Muscle layer of colon (tissue), 2 donors: ENCODE measurements around the gene LAMB2.
A peak's percentile ranks its signal among the peaks of the same experiment; 100 is the strongest.

Experiments used
- H3K27ac ChIP-seq: one replicate; pipeline ENCODE4 v1.7.0; 2013; ENCODE audit warnings: low read depth, mild to moderate bottlenecking, low read length, moderate library complexity
- H3K27me3 ChIP-seq, 2 donors: one replicate each; pipeline ENCODE4 v1.7.0; 2013; ENCODE audit warnings: low read length in 2 of 2, mild to moderate bottlenecking in 2 of 2; ENCODE audit not compliant: insufficient read depth in 2 of 2, control insufficient read depth in 1 of 2
- H3K36me3 ChIP-seq: one replicate; pipeline ENCODE4 v1.7.0; 2013; ENCODE audit warnings: mild to moderate bottlenecking, low read length; ENCODE audit not compliant: insufficient read depth
- H3K4me1 ChIP-seq: one replicate; pipeline ENCODE4 v1.7.0; 2013; ENCODE audit warnings: mild to moderate bottlenecking, low read length; ENCODE audit not compliant: insufficient read depth
- H3K4me3 ChIP-seq, 2 donors: one replicate each; pipeline ENCODE4 v1.7.0; 2013; ENCODE audit warnings: low read length in 2 of 2, low read depth in 1 of 2, mild to moderate bottlenecking in 1 of 2, moderate library complexity in 1 of 2
- H3K9ac ChIP-seq: one replicate; pipeline ENCODE4 v1.7.0; 2013; ENCODE audit warnings: low read length
- H3K9me3 ChIP-seq: one replicate; pipeline ENCODE4 v1.7.0; 2013; ENCODE audit warnings: mild to moderate bottlenecking, low read length
- donor health status: abdominal sarcoma.
- donor health status: Adenocarcinoma of cecum.

LAMB2 gene

DNA sequence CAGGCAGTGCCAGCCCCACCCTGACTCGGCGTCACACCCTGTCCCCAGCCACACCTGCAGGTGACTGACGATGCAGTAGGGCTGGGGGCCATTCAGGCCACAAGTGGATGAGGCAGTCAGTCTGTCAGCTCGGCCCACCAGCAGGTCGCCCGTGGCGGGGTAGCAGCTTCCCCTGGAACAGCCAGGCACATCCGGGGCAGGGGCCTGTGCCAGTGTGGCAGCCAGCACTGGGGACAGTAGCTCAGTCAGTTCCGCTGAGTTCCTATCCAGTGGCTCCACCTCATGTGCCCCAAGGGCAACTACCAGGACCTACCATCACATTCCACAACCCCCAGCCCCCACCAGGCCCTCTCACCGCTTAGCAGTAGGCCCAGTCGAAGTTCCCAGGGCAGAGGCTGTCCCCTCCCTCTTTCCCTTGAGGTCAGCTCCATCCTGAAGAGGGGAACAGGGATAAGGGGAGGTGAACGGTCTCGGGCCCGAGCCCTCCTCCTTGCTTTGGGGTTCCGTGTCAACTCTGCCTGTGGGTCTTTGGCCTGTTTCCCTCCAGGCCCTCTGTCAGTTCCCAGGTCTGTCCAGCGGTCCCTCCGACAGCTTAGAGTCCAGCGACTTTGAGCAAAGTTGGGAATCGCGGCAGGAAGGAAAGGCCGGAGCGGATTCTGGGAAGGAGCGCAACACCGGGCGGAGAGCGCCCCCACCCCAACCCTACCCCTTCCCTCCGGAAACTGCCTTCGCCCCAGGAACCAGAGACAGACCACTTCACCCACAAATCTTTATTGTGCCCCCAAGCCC lies at the start of gene LAMB2:
Gene LAMB2 (minus strand): TSS at position 614 of the 789 bp plus-strand sequence. CDS start 183 bp downstream, at position 431.
- Histone ChIP-seq H3K9ac (peak within 1 kb of the TSS; percentile 77), H3K9me3 (no peaks in the 10 kb centered on the region), H3K4me3 (peak within 1 kb of the TSS; percentile 64 to 83), H3K27me3 (no peaks in the 10 kb centered on the region), H3K27ac (peak within 1 kb of the TSS; percentile 70), H3K36me3 (peaks cover 39% of the 10 kb centered on the region), H3K4me1 (peaks cover 28% of the 10 kb centered on the region)

DNA sequence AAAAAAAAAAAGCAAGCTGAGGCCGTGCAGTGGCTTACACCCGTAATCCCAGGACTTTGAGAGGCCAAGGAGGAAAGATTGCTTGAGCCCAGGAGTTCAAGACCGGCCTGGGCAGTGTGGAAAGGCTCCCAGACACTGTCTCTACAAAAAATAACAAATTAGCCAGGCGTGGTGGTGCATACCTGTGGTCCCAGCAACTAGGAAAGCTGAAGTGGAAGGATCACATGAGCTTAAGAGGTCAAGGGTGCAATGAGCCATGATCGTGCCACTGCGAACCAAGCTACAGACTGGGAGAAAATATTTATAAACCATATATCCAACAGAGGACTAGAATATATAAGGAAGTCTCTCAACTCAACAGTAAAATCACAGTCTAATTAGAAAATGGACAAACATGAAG lies 48.5 kb upstream of the LAMB2 start:
- Histone ChIP-seq H3K9ac (no peak overlapping the region), H3K4me3 (no peak overlapping the region), H3K36me3 (peaks cover 10% of the 10 kb centered on the region), H3K4me1 (no peaks in the 10 kb centered on the region), H3K27ac (no peak overlapping the region), H3K27me3 (no peaks in the 10 kb centered on the region), H3K9me3 (no peaks in the 10 kb centered on the region)

DNA sequence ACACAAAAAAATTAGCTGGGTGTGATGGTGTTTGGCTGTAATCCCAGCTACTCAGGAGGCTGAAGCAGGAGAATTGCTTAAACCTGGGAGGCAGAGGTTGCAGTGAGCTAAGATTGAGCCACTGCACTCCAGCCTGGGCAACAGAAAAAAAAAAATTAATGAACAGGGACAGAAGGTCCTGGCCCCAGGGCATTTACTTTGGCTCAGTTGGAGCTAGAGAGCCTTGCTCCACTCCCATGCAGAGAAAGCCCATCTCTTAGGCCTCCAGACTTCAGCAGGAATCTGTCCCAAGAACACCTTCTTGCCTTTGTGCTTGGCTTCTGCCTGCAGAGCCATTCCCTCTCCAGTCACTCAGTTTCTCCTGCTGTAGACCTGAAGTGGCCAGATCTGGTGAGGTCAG lies 47.3 kb upstream of the LAMB2 start:
- Histone ChIP-seq H3K36me3 (peaks cover 22% of the 10 kb centered on the region), H3K9ac (no peak overlapping the region), H3K27me3 (no peaks in the 10 kb centered on the region)

DNA sequence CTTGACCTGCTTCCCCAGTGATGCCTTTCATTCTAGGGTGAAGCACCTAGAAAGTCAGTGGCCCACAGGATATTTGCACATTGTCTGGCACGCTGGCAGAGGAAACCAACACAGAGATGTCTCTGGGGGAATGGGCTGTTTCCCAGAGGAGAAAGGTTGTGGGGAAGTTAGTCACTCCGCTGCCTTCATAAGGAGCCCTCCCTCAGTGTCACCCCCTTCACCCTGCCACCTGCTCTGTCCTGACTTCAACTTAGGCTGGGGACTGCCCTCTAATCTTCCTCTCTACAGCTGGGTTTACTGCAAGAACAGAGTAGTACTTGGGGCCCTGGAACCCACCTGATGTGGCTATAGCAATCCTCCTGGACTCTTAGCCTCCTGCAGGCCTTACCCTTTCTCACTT lies 44.2 kb upstream of the LAMB2 start:
- H3K27me3 ChIP-seq, result no peaks in the 10 kb centered on the region
- H3K36me3 ChIP-seq, result peaks cover 32% of the 10 kb centered on the region
- H3K9me3 ChIP-seq, result no peaks in the 10 kb centered on the region
- peaks cover 24% of the 10 kb centered on the region for H3K4me1 ChIP-seq
- H3K9ac ChIP-seq, result no peak overlapping the region
- H3K4me3 ChIP-seq, result no peak overlapping the region
- H3K27ac ChIP-seq, result no peak overlapping the region

More for the DNA sequence above, 47.3 kb upstream of the LAMB2 start:
- Histone ChIP-seq H3K9me3 (no peaks in the 10 kb centered on the region), H3K4me3 (no peak overlapping the region), H3K4me1 (no peaks in the 10 kb centered on the region), H3K27ac (no peak overlapping the region)

DNA sequence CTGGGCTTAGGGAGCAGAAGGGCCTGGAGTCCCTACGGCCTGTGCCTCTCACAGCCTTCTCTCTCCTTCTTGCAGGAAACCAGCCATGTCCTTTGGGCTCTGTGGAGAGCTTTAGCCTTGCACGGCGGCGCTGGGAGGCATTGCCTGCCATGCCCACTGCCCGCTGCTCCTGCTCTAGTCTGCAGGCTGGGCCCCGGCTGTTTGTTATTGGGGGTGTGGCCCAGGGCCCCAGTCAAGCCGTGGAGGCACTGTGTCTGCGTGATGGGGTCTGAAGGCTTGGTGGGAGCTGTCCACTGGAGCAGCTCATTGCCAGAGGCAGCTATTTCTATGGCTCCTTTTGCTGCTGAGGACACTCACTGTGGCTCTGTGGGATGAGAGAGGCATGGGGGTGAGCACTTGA lies 42.7 kb upstream of the LAMB2 start:
- no peak overlapping the region for H3K4me3 ChIP-seq
- no peak overlapping the region for H3K27ac ChIP-seq
- no peaks in the 10 kb centered on the region for H3K9me3 ChIP-seq
- no peak overlapping the region for H3K9ac ChIP-seq
- H3K4me1 ChIP-seq, result peaks cover 29% of the 10 kb centered on the region
- peaks cover 32% of the 10 kb centered on the region for H3K36me3 ChIP-seq
- H3K27me3 ChIP-seq, result no peaks in the 10 kb centered on the region

DNA sequence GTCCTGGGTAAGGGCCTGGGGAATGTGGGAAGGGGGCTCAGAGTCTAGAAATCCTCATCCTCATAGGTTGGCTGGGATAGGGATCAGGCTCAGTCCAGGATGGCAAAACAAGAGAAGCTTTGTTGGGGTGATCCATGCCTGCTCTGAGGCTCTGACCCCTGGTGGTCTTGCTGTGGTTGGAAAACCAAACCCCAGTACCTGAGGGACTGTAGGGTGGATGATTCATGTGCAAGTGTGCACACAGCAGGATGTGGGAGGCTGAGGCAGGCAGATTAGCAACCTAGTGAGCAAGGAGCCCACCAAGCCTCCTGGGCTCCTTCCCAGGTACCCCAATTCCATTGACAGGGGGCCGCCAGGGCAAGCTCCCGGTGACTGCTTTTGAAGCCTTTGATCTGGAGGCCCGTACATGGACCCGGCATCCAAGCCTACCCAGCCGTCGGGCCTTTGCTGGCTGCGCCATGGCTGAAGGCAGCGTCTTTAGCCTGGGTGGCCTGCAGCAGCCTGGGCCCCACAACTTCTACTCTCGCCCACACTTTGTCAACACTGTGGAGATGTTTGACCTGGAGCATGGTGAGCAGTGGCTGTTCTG lies 41.6 kb upstream of the LAMB2 start:
- Histone ChIP-seq H3K27me3 (no peaks in the 10 kb centered on the region), H3K9me3 (no peaks in the 10 kb centered on the region), H3K27ac (peak overlapping the region; percentile 84), H3K4me1 (peaks cover 32% of the 10 kb centered on the region), H3K4me3 (peak overlapping the region in 1 of 2 donors; percentile 84), H3K9ac (peak overlapping the region; percentile 30), H3K36me3 (peaks cover 32% of the 10 kb centered on the region)

DNA sequence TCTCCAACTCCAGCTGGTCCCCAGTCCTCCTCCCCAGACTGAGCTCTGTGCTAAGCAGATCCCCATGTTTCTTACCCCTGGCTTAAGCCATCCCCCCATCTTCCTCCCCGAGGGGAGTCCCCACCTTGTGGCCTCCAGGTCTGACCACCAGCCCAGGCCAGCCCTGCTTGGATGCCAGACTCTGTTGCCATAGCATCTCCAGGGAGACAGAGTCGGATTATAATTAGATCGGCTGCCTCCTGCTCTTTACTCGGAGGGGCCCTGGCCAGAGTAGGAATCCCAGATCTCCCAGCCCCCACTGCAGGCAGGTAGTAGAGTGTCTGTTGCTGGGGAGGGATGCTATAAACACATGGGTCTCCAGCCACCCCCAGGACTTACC lies 40.9 kb upstream of the LAMB2 start:
- Histone ChIP-seq H3K9me3 (no peaks in the 10 kb centered on the region), H3K4me3 (peak overlapping the region; percentile 22 to 84), H3K36me3 (peaks cover 31% of the 10 kb centered on the region), H3K4me1 (peaks cover 32% of the 10 kb centered on the region), H3K9ac (peak overlapping the region; percentile 85), H3K27ac (peak overlapping the region; percentile 84), H3K27me3 (no peaks in the 10 kb centered on the region)

DNA sequence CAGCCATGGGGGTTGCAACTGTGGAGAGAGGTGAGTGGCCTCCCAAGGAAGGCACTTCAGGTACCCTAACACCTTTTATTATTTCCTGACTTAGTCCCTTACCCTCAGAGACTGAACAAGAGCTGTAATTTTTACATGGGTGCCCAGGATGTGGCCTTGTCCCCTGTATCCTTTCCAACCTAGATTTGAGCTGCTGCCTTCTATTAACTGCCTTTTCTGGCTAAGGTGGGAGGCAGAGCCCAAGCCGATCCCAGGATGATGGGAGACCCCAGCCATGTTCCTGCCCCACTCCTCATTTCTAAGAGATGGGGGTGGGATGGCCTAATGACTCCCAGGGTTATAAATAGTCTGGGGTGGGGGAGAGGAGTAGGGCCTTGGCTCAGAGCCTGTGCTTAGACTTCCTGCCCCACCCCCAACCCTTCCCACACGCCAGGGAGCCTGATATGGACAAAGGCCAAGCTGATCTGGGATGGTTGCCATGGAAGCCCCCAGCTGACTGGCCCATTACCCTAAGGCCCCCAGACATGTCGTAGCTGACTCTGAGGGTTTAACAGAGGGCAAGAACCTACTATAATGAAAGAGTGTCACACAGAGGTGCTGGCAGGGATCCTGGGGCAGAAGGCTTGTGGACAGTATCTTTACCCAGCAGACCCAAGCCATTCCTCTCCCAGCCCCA lies 40.4 kb upstream of the LAMB2 start:
- peaks cover 32% of the 10 kb centered on the region for H3K4me1 ChIP-seq
- no peaks in the 10 kb centered on the region for H3K9me3 ChIP-seq
- no peaks in the 10 kb centered on the region for H3K27me3 ChIP-seq
- peak overlapping the region; percentile 85 for H3K9ac ChIP-seq
- peaks cover 28% of the 10 kb centered on the region for H3K36me3 ChIP-seq
- peak overlapping the region; percentile 84 to 90 for H3K4me3 ChIP-seq
- peak overlapping the region; percentile 84 for H3K27ac ChIP-seq

DNA sequence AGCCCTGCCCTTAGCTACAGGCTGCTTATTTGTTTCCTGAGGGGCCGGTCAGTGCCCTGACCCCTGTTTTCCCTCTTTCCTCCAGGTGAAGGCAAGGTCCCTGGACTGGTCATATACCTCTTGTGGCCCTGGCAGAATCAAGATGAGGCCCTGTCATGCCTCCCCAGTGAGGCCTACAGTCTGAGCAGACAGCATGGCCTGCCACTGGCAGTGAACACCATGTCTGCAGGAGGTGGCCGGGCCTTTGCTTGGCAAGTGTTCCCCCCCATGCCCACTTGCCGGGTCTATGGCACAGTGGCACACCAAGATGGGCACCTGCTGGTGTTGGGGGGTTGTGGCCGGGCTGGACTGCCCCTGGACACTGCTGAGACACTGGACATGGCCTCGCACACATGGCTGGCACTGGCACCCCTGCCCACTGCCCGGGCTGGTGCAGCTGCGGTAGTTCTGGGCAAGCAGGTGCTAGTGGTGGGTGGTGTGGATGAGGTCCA lies 39.7 kb upstream of the LAMB2 start:
- no peaks in the 10 kb centered on the region for H3K9me3 ChIP-seq
- peak overlapping the region; percentile 84 for H3K27ac ChIP-seq
- H3K4me3 ChIP-seq, result peak overlapping the region; percentile 84 to 90
- H3K9ac ChIP-seq, result peak overlapping the region; percentile 85
- H3K36me3 ChIP-seq, result peaks cover 28% of the 10 kb centered on the region
- no peaks in the 10 kb centered on the region for H3K27me3 ChIP-seq
- peaks cover 32% of the 10 kb centered on the region for H3K4me1 ChIP-seq

DNA sequence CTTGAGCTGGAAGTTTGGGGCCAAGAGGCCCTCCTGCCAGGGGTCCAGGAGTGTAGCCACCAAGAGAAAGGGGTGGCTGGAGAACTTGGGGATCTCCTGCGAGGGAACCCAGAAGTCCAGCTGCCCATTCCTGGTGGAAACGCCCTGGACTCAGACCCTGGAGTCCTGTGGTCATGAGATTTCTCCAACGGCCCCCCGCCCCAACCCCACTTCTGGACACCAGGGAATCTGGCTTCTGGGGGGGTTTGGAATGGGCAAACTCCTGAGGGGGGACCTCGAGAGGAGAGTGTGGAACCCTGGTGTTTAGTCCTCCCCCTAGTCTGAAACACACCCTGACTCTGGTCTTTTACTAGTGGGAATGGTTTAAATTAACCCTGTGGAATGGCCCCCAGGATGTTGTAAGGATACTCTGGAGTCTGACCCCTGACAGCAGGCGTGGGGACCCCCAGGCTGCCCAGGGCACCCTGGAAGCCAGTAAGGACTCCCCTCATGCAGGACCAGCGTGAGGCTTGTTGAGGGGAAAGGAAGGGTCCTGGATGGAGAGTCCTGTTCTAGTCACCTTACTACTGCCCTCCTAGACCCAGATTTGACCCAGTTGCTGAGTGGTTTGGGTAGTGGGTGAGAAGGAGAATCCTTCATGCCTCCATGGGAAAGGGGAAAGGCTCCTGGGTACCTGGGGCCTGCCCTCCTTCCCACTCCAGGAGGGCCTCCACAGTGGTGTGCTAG lies 39.1 kb upstream of the LAMB2 start:
- H3K4me3 ChIP-seq, result peak overlapping the region; percentile 84 to 90
- peak overlapping the region; percentile 85 for H3K9ac ChIP-seq
- no peaks in the 10 kb centered on the region for H3K9me3 ChIP-seq
- peaks cover 35% of the 10 kb centered on the region for H3K4me1 ChIP-seq
- peaks cover 28% of the 10 kb centered on the region for H3K36me3 ChIP-seq
- peak overlapping the region; percentile 84 for H3K27ac ChIP-seq
- no peaks in the 10 kb centered on the region for H3K27me3 ChIP-seq
